GM21786 (cell line): ENCODE measurements around the gene MDFI.

Source experiments
- ATAC-seq: cut with Tn5 transposase; IDR thresholded peaks from one replicate; pipeline ENCODE4 v1.9.1; 2021; ENCODE audit not compliant: unreplicated experiment

The MDFI gene

GRCh38 chr6:41648070-41648585, 9.9 kb downstream of the MDFI start:
- no peak for ATAC-seq

DNA sequence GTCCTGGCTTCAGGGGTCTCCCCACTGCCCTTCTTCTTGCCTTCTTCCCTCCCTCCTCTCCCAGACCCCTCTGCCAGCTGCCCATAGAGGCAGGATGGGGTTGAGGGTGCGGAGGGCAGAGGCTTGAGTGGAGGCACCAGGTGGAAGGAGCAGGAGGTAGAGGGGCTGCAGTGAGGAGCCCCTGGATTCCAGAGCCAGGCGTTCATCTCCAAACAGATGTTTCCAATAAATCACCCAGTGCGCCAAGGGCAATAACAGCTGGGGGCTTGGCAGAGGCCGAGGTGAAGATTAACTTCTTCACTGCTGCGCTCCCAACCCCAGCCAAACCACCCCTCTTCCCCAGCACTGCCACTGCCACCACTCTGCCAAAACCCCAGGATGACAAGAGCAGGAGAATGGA, 10.7 kb downstream of the MDFI start:
- ATAC-seq, result no peak

DNA sequence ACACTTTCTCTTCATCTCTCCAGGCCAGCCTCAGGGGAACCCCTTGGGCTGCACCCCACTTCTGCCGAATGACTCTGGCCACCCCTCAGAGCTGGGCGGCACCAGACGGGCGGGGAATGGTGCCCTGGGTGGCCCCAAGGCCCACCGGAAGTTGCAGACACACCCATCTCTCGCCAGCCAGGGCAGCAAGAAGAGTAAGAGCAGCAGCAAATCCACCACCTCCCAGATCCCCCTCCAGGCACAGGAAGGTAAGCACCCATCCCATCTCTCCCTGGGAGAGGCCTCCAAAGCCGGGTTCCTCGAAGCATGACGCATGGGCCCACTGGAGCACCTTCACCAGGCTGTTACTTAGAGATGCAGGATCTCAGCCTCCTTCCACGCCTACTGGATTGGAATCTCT, 11.3 kb downstream of the MDFI start:
- ATAC-seq, result no peak

DNA sequence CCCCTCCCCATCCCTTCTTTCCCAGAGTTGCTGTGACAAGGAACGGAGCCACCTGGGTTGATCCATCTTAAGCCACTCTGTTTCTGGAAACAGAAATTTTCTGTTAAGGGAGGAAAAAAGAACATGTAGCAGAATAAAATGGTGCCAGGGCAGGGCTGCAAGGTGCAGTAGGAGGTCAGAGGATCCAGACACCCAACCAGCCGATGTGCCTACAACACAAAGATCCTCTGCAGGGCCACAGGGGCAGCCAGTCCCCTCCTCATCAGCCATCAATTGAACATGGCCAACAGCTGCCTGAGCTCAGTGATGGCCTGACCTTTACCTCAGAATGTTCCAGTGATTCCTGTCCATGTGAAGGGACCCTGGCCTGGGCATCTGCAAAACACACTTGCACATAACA, 11.9 kb downstream of the MDFI start:
- ATAC-seq, result no peak

DNA sequence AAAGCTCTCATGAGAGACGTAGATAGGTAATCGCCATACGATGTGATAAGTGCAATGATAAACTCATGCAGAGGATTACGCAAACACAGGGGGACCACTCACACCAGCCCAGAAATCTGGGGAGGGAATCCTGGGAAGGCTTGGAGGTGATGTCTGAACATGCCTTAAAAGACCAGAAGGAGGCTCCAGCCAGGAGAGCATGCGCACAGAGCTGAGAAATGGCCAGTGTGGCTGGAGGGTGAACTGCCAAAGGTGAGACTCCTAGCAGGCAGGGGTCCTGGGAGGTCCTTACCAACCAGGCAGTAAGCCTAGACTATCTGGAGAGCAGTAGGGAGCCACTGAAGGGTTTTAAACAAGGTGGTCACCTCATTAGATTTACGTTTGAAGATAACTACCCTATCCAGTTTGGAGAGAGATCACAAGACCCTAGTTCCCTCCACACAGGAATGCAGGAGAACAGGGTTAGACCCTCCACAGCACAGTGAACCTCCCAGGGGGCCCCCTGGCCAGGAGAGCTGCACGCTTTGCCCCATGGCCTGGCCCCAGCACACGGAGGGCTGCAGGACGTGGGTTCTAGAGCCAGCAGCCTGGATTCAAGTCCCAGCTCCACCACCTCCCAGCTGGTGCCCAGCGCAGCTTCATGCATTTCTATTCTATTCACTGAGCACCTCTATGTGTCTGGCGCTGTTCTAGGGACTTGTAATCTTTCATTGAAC, 13.1 kb downstream of the MDFI start:
- no peak for ATAC-seq

GRCh38 chr6:41651962-41652657, 13.8 kb downstream of the MDFI start:
- ATAC-seq, result no peak

DNA sequence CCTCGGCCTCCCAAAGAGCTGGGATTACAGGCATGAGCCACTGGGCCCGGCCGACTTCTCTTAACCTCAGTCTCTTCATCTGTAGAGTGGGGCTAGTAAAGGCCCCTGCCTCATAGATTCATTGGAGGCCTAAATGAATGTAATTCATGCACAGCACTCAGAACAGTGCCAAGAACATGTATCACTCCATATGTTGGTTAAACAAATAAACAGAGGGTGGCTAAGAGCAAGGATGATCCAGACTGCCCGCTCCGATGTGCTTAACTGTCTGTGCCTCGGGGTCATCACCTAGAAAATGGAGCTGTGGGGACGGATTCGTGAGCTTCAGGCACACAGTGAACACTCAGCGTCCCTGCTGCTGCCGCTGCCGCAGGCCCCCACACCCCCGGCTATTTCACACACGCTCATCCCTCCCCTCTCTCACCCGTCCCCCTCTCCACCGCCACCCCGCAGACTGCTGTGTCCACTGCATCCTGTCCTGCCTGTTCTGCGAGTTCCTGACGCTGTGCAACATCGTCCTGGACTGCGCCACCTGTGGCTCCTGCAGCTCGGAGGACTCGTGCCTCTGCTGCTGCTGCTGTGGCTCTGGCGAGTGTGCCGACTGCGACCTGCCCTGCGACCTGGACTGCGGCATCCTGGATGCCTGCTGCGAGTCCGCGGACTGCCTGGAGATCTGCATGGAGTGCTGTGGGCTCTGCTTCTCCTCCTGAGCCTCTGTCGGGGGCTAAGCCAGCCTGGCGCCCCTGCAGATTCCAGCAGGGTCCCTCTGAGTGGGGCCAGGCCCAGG, 14.8 kb downstream of the MDFI start:
- no peak for ATAC-seq

DNA sequence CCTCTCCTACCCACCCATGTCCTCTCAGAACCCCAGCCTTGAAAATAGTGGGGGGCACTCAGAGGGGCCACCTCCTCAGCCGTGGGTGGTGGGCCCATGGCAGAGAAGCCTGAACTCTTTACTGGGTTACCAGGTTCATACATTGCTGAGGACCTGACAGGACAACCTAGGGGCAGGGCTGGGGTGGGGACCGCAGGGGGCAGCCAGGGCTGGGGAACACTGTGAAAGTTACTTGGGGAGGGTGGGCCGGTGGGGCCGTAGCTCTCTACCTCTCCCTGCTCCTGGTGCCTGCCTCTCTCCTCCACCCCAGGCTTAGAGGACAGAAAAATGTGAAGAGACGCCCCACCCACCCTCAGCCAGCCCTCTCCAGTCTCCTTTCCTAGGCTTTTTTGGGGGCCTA, 15.4 kb downstream of the MDFI start:
- ATAC-seq, result no peak

DNA sequence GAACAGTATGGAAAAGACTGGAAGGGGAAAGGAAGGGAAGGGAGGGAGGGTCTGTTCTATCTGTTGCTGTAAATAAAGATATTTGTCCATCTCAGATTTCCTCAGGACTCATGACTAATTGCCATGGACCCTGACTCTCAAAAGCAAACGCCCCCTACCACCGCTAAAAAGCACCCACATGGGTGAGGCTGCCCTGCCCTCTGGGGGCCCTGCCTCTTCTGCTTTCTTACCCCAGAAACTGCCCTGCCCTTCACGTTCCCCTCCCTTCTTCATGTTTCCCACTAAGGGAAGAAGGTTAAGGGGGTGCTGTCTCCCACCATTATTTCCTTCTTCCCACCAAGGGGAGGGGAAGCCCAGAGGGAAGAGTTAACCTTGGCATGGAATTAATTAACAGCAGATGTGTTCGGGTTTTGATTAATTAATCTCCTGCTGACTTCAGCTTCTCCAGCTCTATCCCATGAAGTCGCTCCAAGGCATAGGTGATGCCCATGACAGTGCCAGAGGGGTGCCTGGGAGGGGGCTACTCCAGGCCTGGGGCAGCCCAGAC, 16.0 kb downstream of the MDFI start:
- ATAC-seq, result no peak

- no peak for ATAC-seq
Observed at GRCh38 chr6:41654698-41655151, 16.5 kb downstream of the MDFI start.

DNA sequence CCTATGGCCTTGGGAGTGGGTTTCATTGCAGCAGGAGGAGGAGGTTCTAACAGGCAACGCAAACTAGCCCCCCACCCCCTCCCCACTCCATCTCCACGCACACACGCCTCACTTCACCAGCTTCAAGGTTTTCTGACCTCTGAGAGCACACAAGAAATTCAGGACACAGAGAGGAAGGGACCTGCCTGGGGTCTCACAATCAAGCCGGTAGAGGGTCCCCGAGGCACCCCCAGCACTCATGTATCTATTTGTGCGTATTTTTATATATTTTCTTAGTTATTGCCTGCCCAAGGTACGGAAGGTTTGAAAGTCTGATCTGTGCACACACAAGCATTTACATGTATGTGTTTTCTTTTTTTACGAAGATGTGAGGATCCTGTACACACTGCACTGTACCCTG, 16.9 kb downstream of the MDFI start:
- no peak for ATAC-seq

- ATAC-seq, result no peak
Observed at GRCh38 chr6:41655646-41656001, 17.4 kb downstream of the MDFI start.

DNA sequence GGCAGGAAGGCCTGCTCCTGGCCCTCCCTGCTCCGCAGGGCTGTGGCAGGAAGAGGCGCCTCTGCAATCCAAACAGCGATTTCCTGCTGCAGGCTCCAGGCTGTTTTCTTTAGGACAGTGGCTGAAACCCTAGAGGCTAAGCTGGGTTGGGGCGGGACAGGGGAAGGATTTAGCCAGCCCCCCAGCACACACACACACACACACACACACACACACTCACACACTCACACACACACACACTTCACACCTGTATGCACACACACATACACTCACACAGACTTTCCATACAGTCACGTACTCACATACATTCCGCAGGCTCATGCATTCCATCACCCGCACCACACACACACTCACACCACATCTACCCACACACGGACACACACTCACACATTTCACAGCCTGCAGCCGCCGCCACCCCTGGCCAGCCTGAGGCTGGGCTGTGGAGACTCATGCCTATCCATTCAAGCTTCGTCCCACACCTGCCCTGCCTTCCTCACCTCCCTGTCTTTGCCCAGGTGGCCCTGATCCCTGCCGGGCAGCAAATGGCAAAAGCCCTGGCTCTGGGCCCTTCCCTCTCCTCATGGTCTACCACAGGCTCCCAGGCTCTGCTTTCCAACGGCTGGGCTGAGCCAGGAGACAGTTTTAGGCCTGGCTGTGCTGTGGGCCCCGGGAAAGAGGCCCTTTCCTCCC, 17.9 kb downstream of the MDFI start:
- ATAC-seq, result no peak

DNA sequence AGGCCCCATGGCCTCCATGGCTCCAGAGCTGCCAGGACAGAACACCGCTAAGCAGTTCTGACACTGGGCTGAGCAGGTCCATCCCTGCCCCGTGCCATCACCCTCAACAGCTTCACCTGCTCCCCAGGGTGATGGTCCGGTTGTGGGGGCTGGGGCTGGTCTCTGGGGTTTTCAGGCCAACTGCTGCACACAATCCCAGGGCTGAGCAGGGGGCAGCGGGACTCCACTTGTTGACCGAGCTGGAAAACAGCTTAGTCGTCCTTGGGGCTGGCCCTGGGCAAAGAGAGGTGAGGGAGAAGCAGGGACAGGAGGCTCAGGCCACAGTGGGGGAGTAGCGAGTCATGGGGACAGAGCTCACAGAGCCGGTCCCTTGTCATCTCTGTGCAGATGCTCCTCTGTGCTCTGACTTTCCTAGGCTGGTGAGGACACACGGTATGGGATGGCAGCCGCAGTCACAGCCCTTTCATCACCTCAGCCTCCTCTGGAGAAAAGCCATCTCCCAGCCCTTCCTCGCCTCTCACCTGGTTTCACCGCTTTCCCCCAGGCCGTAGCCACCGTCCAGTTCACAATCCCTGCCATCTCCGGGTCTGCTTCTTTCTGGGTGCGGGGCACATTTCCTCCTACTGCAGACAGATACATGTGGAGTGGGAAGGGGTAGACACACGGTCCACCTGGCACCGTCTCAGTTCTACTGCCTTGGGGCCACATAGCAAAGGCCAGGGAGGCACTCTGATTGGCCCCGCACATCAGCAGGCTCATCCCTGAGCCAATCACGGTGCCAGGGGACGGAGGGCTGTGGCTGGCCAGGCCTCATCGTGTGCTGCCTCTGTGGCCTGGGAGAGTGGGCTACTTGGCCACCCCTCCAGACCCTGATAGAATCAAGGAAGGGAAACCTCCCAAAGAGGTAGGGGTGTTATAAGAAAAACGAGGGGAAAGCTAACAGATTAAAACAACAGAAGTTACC, 19.1 kb downstream of the MDFI start:
- ATAC-seq, result no peak

DNA sequence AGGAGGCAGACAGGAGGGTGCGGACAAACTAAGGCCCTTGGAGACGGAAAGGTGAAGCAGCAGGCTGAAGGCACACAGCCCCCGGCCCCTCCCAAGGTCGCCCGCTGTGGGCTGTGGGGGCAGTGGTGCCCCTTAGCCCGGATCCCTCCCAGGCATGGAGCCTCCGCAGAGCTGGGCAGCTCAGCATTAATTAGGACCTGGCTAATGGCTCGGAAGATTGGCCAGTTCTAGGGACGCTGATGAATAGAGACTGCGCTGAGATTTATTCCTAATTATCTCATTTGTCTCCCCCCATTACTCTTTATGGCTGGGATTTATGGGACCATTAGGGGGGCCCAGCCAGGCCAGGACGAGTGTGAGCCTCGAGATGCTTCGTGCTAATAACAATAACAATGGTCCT, 20.4 kb downstream of the MDFI start:
- no peak for ATAC-seq

DNA sequence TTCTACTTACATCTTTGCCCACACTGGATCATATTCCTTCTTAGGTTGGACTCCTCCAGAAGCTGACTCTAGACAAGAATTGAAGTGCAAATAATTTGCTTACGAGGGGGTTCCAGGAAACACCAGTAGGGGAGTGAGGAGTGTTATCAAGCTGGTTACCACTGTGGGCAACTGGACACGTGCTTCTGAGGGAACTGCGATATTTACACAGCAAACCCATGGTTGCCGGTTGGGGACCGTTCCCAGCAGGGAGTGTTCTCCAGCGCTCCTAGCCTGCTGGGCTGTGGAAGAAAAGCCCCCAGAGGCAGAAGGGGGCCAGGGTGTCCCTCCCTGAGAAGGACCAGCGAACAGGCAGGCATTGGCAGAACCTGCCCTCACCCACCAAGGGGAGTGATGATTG, 21.7 kb downstream of the MDFI start:
- no peak for ATAC-seq

DNA sequence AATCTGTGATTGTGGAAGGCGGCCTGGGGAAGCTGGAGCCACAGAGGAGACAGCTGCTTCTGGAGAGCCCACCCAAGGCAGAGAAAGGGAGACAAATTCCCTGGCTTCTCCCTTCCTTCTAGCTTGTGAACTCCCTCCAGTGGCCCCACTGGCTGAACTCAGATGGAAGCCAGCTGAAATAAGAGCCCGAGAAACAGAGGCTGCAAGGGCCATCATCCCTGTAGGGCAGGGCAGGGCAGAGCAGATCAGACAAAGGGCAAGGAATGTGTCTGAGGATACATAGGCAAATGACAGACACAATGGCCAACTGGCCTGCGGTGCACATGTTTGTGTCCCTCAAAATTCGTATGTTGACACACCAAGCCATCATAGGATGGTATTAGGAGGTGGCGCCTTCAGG, 25.3 kb downstream of the MDFI start:
- no peak for ATAC-seq

- ATAC-seq, result no peak
Observed at GRCh38 chr6:41664271-41664670, 26.0 kb downstream of the MDFI start.

DNA sequence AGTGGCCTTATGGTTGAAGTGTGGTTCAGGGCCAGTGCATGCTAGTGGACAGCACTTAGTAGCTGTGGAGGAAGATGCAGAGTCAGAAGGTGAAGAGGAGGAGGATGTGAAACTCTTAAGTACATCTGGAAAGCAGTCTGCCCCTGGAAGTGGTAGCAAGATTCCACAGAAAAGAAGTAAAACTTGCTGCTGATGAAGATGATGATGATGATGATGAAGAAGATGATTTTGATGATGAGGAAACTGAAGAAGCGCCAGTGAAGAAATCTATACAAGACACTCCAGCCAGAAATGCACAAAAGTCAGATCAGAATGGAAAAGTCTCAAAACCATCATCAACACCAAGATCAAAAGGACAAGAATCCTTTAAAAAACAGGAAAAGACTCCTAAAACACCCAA, 28.9 kb downstream of the MDFI start:
- no peak for ATAC-seq

- no peak for ATAC-seq
Observed at GRCh38 chr6:41668968-41669367, 30.7 kb downstream of the MDFI start.
